Lung (tissue), 12 donors: Measurements from ENCODE around the gene GFOD2. TPM values are rescaled to one million over a fixed set of nuclear protein-coding genes. Genes with fewer than 3 reads are reported as not detected.

Experiments used
- ATAC-seq: fragments of 200-7000 bp; cut with Tn5 transposase; one replicate; pipeline ENCODE4 v1.9.1; 2020; ENCODE audit warnings: moderate number of reproducible peaks; ENCODE audit not compliant: insufficient read depth, low FRiP score
- DNase-seq, 3 donors: peaks; one replicate each; pipeline ENCODE4 v3.0.0-alpha.2; 2013 to 2017
- H3K27ac ChIP-seq, 2 donors: one replicate each; pipeline ENCODE4 v1.5.1; 2013; ENCODE audit warnings: mild to moderate bottlenecking in 2 of 2, moderate library complexity in 2 of 2, control low read depth in 1 of 2, inconsistent platforms in 1 of 2, low read depth in 1 of 2, low read length in 1 of 2
- H3K27me3 ChIP-seq, 3 donors: one replicate each; pipeline ENCODE4 v1.5.1; 2013; ENCODE audit warnings: low read length in 2 of 3; ENCODE audit not compliant: control insufficient read depth in 3 of 3, insufficient read depth in 3 of 3
- H3K36me3 ChIP-seq, 4 donors: one replicate each; pipeline ENCODE4 v1.5.1; 2013; ENCODE audit warnings: low read length in 4 of 4, mild to moderate bottlenecking in 1 of 4, moderate library complexity in 1 of 4; ENCODE audit not compliant: control insufficient read depth in 4 of 4, insufficient read depth in 4 of 4
- H3K4me1 ChIP-seq, 5 donors: one replicate each; pipeline ENCODE4 v1.5.1; 2013; ENCODE audit warnings: low read length in 5 of 5, mild to moderate bottlenecking in 2 of 5, moderate library complexity in 1 of 5; ENCODE audit not compliant: control insufficient read depth in 5 of 5, insufficient read depth in 5 of 5
- H3K4me3 ChIP-seq: one replicate; pipeline ENCODE4 v1.5.1; 2013; ENCODE audit warnings: mild to moderate bottlenecking, control low read depth, moderate library complexity
- H3K9ac ChIP-seq, 2 donors: one replicate each; pipeline ENCODE4 v1.5.1; 2013; ENCODE audit warnings: low read length in 2 of 2, control low read depth in 1 of 2; ENCODE audit not compliant: insufficient read depth in 1 of 2
- H3K9me3 ChIP-seq, 4 donors: one replicate each; pipeline ENCODE4 v1.5.1; 2013; ENCODE audit warnings: low read length in 3 of 4, mild to moderate bottlenecking in 1 of 4, moderate library complexity in 1 of 4; ENCODE audit not compliant: control insufficient read depth in 4 of 4, insufficient read depth in 3 of 4
- WGBS, 2 donors: extraction: QIAGEN DNeasy Blood & Tissue Kit; methylation state at CpG; one replicate each; pipeline ENCODE4 v1.1.7; 2013; 5-methylcytosine and 5-hydroxymethylcytosine counted together
- polyA plus RNA-seq, 2 donors: library from polyadenylated mRNA; stranded (reverse); fragments of 200-250 nt; gene quantifications; one replicate each; pipeline ENCODE4 v1.2.1, GENCODE V29; 2013
- total RNA-seq, 2 donors: library from RNA; depleted of rRNA in 1 of 2; stranded (reverse); fragments of >200 nt in 1 of 2; gene quantifications; one replicate each; pipeline ENCODE4 v1.2.1, GENCODE V29; 2014 to 2021
- TF ChIP-seq, protein P1 (sequence below): IDR thresholded peaks from 2 replicates; pipeline ENCODE4 v1.5.1; 2012; ENCODE audit warnings: mild to moderate bottlenecking; ENCODE audit errors: control extremely low read depth, extremely low read depth
- donor health status: control.
- donor health status: control.
- donor health status: Bipolar disorder and iron deficiency.
- donor health status: healthy.
- donor health status: DM: yes; HTN: yes; CAD: no.

GFOD2 gene
- total and polyA plus RNA-seq, 4 donors = 10.1 to 26.3 (median 16.1) TPM

DNA sequence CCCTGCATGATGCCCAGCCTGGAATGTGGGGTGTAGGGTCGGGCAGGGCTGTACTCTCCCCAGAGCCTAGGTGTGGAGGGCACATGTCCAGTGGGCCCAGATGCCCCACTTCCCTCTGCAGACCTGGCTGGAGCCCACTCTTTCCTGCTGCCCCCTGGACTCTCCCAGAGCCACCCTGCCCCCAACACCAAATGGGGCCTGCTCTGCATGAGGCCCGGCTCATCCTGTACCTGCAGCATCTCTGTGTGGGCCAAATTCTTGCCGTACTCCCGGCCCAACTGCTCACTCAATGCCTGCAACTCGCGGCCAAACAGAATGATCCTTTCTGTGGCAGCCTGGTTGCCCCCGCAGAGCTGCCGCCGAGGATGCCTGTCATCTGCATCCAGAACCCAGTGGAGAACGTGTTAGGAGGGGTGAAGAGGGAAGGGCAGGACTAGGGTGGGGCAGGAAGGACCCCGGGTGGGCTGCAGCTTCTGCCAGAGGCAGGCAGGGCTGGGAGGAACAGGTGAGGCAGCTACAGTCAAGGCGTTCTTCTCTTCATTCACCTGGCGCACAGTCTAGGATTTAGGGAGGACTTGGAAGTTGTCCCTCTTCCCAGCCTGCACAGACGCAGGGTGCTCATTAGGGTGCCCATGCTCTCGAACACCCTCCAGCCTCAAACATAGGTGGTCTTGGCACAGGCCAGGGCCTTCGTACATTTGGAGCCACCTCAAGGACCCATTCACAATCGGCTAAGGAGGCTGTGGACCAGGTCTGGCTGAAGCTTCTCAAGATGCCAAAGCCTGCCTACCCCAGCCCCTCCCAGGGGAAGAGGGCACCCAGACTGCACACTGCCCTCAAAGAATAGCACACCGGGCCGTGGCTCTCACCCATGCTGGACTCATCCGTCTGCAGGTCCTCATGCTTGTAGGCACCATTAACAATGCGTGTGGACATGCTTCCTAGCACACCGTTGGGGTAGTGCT lies 8.7 kb upstream of the GFOD2 start:
- TF ChIP-seq, protein P1, sequence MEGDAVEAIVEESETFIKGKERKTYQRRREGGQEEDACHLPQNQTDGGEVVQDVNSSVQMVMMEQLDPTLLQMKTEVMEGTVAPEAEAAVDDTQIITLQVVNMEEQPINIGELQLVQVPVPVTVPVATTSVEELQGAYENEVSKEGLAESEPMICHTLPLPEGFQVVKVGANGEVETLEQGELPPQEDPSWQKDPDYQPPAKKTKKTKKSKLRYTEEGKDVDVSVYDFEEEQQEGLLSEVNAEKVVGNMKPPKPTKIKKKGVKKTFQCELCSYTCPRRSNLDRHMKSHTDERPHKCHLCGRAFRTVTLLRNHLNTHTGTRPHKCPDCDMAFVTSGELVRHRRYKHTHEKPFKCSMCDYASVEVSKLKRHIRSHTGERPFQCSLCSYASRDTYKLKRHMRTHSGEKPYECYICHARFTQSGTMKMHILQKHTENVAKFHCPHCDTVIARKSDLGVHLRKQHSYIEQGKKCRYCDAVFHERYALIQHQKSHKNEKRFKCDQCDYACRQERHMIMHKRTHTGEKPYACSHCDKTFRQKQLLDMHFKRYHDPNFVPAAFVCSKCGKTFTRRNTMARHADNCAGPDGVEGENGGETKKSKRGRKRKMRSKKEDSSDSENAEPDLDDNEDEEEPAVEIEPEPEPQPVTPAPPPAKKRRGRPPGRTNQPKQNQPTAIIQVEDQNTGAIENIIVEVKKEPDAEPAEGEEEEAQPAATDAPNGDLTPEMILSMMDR = no peak
- ATAC-seq (no peak), DNase-seq (no peak)
- 93 to 95% methylated on average over 21 to 22 of the region's 22 CpGs for WGBS, 2 donors
- Histone ChIP-seq H3K27me3 (no peaks in the 10 kb centered on the region), H3K9me3 (no peaks in the 10 kb centered on the region), H3K4me3 (no peak overlapping the region), H3K27ac (no peak overlapping the region), H3K4me1 (no peaks in the 10 kb centered on the region), H3K9ac (no peak overlapping the region), H3K36me3 (peaks cover 0 to 64% (median 48%) of the 10 kb centered on the region in 4 donors)

DNA sequence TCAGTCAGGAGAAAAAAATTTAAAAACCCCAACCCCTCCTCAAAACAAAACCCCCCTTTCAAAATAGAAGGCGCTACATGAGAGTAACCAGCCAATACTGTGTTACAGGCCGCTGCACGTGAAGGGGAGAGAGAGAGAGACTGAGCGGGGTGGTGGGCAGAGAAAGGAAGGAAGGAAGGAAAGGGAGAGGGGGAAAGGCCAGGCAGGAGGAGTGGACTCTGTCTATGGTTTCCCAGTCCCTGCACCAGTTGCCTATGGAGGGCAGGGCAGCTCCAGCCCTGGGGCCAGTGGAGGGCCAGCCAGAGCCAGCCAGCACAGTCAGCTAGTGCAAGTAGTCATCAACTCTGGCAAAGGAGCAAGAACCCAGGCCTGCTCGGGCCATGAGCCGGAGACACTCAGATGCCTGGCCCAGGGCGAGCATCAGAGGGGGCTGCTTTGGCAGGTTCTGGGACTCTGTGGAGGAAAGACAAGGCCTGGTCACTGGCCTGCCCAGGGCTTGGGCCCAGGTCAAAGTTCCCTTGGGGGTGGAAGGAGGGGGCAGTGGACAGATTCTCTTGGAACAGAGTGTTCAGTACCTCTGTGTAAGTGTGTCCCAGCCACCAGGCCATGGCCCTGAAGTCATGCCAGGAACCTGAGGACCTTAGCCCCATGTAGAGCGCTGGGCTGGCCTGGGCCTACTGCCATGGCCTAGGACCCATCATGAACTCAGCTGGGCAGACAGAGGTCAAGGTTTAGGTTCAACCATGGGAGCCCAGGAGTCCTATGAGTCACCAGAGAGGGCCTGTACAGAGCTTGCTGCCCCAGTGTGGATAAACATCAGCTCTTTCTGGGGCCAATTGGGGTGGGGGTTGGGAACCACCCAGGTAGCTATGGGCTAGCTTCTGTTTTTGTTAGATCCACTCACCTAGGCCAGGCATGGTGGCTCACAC lies 7.3 kb upstream of the GFOD2 start:
- ATAC-seq (no peak), DNase-seq (no peak)
- 86 to 92% methylated on average over 8 of the region's 8 CpGs for WGBS, 2 donors
- Histone ChIP-seq H3K4me1 (no peaks in the 10 kb centered on the region), H3K9me3 (no peaks in the 10 kb centered on the region), H3K27me3 (no peaks in the 10 kb centered on the region), H3K4me3 (no peak overlapping the region), H3K27ac (peak overlapping the region in 1 of 2 donors; percentile 5), H3K9ac (no peak overlapping the region), H3K36me3 (peaks cover 0 to 64% (median 44%) of the 10 kb centered on the region in 4 donors)
- TF ChIP-seq, protein P1 = no peak

DNA sequence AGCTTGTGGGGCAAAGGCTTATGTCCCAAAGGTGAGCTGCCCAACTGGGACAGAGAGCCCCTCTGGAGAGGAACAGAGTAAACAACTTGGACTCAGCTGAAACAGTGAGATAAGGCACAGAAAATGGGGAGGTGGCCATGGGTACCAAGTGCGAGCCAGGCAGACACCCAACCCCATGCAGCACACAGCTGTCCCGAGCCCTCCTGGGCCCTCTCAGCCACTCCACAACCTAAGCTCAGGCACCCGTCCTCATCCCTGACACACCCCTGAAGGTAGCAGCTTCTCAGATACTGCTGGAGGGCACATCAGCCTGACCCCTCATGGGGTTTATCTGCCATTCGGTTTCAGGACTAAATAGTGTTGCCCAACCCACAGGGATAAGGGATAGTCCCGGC lies 4.8 kb upstream of the GFOD2 start:
- WGBS, 2 donors = 93 to 95% methylated on average over 5 of the region's 5 CpGs

More for the DNA sequence above, 4.8 kb upstream of the GFOD2 start:
- peaks cover 0 to 41% (median 25%) of the 10 kb centered on the region in 4 donors for H3K36me3 ChIP-seq
- DNase-seq (no peak), ATAC-seq (no peak)
- TF ChIP-seq, protein P1 = no peak
- peaks cover 0 to 12% (median 0%) of the 10 kb centered on the region in 5 donors for H3K4me1 ChIP-seq
- H3K9me3 ChIP-seq = no peaks in the 10 kb centered on the region
- H3K4me3 ChIP-seq = no peak overlapping the region
- no peak overlapping the region for H3K9ac ChIP-seq
- H3K27me3 ChIP-seq = no peaks in the 10 kb centered on the region
- no peak overlapping the region for H3K27ac ChIP-seq
